WI38 (cell line): ENCODE measurements around the gene CEP112.

Experiments
- H3K4me3 ChIP-seq: 2 replicates; pipeline ENCODE4 v1.5.1; 2011; ENCODE audit warnings: low read depth, mild to moderate bottlenecking, control low read depth, low read length
- TF ChIP-seq, protein P1 (sequence below): IDR thresholded peaks from 2 replicates; pipeline ENCODE4 v1.5.1; 2012; ENCODE audit warnings: low read depth, mild to moderate bottlenecking, control low read depth, low read length

CEP112 gene

DNA sequence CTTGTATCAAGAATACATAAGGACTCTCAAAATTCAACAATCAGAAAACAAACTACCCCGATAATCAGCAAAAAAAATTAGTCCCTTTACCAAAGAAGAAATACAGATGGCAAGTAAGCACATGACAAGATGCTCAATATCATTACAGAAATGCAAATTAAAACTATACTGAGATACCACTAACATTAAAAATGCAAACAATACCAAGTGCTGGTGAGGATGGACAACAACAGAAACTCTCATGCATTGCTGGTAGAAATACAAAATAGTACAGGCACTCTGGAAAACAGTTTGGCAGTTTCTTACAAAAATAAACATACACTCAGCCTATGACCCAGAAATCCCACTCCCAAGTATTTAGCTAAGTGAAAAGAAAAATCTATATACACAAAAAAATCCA, 7.5 kb downstream of the CEP112 start:
- TF ChIP-seq, protein P1, sequence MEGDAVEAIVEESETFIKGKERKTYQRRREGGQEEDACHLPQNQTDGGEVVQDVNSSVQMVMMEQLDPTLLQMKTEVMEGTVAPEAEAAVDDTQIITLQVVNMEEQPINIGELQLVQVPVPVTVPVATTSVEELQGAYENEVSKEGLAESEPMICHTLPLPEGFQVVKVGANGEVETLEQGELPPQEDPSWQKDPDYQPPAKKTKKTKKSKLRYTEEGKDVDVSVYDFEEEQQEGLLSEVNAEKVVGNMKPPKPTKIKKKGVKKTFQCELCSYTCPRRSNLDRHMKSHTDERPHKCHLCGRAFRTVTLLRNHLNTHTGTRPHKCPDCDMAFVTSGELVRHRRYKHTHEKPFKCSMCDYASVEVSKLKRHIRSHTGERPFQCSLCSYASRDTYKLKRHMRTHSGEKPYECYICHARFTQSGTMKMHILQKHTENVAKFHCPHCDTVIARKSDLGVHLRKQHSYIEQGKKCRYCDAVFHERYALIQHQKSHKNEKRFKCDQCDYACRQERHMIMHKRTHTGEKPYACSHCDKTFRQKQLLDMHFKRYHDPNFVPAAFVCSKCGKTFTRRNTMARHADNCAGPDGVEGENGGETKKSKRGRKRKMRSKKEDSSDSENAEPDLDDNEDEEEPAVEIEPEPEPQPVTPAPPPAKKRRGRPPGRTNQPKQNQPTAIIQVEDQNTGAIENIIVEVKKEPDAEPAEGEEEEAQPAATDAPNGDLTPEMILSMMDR: no peak
- H3K4me3 ChIP-seq: no peak overlapping the region

DNA sequence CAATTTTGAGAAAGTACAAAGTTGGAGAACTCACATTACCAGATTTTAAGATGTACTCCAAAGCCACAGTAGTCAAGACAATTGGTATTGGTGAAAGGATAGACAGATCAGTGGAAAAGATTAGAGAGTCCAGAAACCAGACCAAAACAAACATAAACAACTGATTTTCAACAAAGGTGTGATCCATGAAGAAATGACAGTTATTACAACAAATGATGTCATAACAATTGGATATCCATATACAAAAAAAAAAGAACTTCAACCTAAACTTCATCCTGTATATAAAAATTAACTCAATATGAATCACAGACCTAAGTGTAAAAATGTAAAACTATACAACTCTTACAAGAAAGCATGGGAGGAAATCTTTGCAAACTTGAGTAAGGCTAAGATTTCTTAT, 8.4 kb downstream of the CEP112 start:
- TF ChIP-seq, protein P1: no peak
- H3K4me3 ChIP-seq: no peak overlapping the region

DNA sequence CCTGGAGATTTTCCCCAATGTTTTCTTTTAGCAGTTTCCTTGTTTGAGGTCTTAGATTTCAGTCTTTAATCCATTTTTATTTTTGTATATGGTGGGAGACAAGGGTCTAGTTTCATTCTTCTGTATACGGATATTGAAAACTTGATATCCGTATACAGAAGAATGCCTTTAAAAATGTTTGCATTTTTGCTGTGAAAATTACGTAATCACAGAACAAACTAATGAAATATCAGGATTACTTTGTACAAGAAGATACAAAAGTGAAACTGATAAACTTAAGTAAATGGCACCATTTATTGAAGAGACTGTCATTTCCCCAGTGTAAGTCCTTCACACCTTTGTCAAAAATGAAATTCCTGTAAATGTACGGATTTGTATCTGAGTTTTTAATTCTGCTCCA, 13.3 kb downstream of the CEP112 start:
- TF ChIP-seq, protein P1: no peak
- H3K4me3 ChIP-seq: no peak overlapping the region

DNA sequence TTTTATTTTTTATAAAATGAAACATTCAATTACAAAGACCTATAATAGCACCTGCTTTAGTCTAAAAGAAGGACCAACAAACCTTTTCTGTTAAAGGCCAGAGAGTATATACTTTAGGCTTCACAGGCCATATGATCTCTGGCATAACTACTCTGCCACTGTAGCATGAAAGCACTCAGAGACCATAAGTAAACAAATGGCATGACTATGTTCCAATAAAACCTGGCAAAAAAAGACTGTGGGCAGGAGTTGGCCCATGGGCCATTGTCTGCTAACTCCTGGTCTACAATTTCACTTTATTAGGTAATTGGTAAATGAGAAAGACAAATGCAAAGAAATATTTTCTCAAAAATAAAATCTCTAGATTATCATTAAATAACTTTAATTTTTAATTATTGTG, 14.9 kb downstream of the CEP112 start:
- TF ChIP-seq, protein P1: no peak

DNA sequence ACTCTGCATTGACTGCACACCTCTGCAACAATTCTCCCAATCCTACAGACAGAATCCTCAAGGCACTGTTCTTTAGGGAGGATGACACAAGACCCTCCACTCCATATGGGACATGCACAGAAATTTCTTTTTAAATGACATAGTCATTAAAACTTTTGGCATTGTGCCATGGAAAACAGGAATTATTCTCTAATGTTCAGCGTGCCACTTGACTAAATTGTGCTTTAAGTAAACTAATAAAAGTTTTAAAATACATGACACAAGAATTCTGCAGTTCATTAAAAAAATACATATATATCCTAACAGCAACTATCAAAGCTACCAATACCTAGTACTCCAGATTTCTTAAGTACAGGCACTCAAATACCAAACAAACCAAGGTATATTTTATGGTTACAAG, 16.0 kb downstream of the CEP112 start:
- TF ChIP-seq, protein P1: no peak
- H3K4me3 ChIP-seq: no peak overlapping the region

More for the DNA sequence above, 14.9 kb downstream of the CEP112 start:
- no peak overlapping the region for H3K4me3 ChIP-seq

DNA sequence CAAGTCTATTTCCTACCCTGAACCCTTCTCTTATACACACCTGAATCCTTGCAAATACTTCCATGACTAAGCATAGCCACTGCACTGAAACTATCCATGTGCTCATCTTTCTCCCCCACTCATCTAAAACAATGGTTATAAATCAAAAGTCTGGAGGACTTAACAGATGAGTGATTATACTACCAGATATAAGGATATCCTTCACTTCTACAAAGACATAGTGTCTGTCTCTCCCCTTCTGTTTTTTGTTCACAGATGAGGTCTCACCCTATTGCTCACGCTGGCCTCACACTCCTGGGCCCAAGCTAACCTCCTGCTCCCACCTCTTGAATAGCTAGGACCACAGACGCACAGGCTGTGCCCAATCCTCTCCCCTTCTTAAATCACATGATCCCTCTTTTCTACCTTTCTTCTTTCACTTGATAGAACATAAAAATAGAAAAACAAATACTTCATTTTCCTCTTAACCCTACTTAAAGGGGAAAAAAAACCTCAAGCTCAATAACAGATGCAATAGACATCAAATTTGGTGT, 19.2 kb downstream of the CEP112 start:
- no peak overlapping the region for H3K4me3 ChIP-seq
- TF ChIP-seq, protein P1: no peak

DNA sequence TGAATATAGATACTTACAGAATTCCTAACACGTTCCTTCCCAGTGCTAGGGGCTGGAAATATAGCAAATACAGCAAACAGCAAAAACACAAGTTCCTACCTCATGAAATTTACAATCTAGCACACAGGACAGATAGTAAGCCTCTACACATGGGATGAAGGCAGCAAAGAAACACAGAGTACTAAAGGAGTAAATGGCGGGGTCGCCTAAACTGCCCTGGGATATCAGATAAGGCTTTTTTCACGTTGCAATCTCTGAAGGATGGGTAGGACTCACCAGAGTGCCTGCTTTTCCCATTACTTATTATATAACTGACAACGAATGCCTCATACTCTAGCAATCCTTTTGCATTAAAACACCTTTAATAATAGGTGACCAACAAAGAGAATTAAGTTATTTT, 19.8 kb downstream of the CEP112 start:
- TF ChIP-seq, protein P1: no peak
- H3K4me3 ChIP-seq: no peak overlapping the region
